Tibial nerve (tissue), 4 donors: ENCODE results near the gene CD74. TPM values are rescaled to one million over a fixed set of nuclear protein-coding genes. Genes with fewer than 3 reads are reported as not detected.

Experiments used
- DNase-seq, 2 donors: peaks; one replicate each; pipeline ENCODE4 v3.0.0-alpha.2; 2019; ENCODE audit warnings: low spot score in 2 of 2
- H3K27ac ChIP-seq, 4 donors: fragments of 200-600 bp; sonication (generic) in 3 of 4; one replicate each; pipeline ENCODE4 v1.5.1; 2017 to 2019; ENCODE audit warnings: mild to moderate bottlenecking in 1 of 4
- H3K27me3 ChIP-seq, 2 donors: fragments of 200-600 bp; sonication (generic) in 1 of 2; one replicate each; pipeline versions ENCODE4 v1.5.1 to v1.6.0; 2017 to 2019
- H3K36me3 ChIP-seq, 3 donors: fragments of 200-600 bp; sonication (generic); one replicate each; pipeline ENCODE4 v1.5.1; 2018 to 2019
- H3K4me1 ChIP-seq, 4 donors: fragments of 200-600 bp; sonication (generic) in 3 of 4; one replicate each; pipeline ENCODE4 v1.5.1; 2017 to 2019
- H3K4me3 ChIP-seq, 4 donors: fragments of 200-600 bp; sonication (generic) in 3 of 4; one replicate each; pipeline ENCODE4 v1.5.1; 2017 to 2019; ENCODE audit warnings: mild to moderate bottlenecking in 1 of 4, moderate library complexity in 1 of 4
- H3K9me3 ChIP-seq, 4 donors: fragments of 200-600 bp; sonication (generic) in 3 of 4; one replicate each; pipeline ENCODE4 v1.5.1; 2017 to 2019
- CTCF ChIP-seq, 5 experiments: fragments of 200-600 bp in 3 of 5; fragments of 450-650 bp in 2 of 5; sonication (generic) in 3 of 5; IDR thresholded peaks; one replicate each; pipeline ENCODE4 v1.5.1; 2016 to 2019; ENCODE audit warnings: antibody characterized with exemption in 5 of 5, mild to moderate bottlenecking in 3 of 5, moderate library complexity in 2 of 5
- EP300 ChIP-seq, 2 donors: sonication (generic); formaldehyde crosslinking; IDR thresholded peaks; one replicate each; pipeline ENCODE4 v1.6.1; 2017; ENCODE audit warnings: antibody characterized with exemption in 2 of 2, mild to moderate bottlenecking in 1 of 2
- POLR2A ChIP-seq, 2 donors: fragments of 450-650 bp; IDR thresholded peaks; one replicate each; pipeline ENCODE4 v1.6.1; 2017; ENCODE audit warnings: antibody characterized with exemption in 2 of 2, mild to moderate bottlenecking in 2 of 2, moderate library complexity in 2 of 2
- WGBS, 2 donors: methylation state at CpG; one replicate each; pipeline ENCODE4 v1.1.5; 2018; 5-methylcytosine and 5-hydroxymethylcytosine counted together
- total RNA-seq, 4 donors: library from RNA; depleted of rRNA; stranded (reverse); fragments of >200 nt; gene quantifications; one replicate each; pipeline ENCODE4 v1.1.0, GENCODE V29; 2016

Gene CD74
- total RNA-seq, 4 donors from 2014 or later = 309 to 1,049 (median 557) TPM

- Histone ChIP-seq H3K27ac (no peak overlapping the region), H3K4me1 (no peaks in the 10 kb centered on the region), H3K9me3 (no peaks in the 10 kb centered on the region), H3K27me3 (no peaks in the 10 kb centered on the region), H3K4me3 (no peak overlapping the region), H3K36me3 (peaks cover 8 to 100% (median 50%) of the 10 kb centered on the region in 3 donors)
- TF ChIP-seq CTCF (IDR thresholded peaks at IDR 0.05) (no peak), POLR2A (IDR thresholded peaks at IDR 0.05) (no peak), EP300 (IDR thresholded peaks at IDR 0.05) (no peak)
- 91 to 93% methylated on average over 10 to 11 of the region's 11 CpGs for WGBS, 2 donors
- DNase-seq = no peak
Measured at GRCh38 chr5:150374651-150375050, 38.1 kb downstream of the CD74 start.

GRCh38 chr5:150372639-150373038 is 40.1 kb downstream of the CD74 start:
- no peaks in the 10 kb centered on the region for H3K4me1 ChIP-seq
- H3K4me3 ChIP-seq = no peak overlapping the region
- TF ChIP-seq CTCF (IDR thresholded peaks at IDR 0.05) (no peak), EP300 (IDR thresholded peaks at IDR 0.05) (no peak), POLR2A (IDR thresholded peaks at IDR 0.05) (no peak)
- peaks cover 10 to 100% (median 56%) of the 10 kb centered on the region in 3 donors for H3K36me3 ChIP-seq
- H3K27me3 ChIP-seq = no peaks in the 10 kb centered on the region
- H3K9me3 ChIP-seq = no peaks in the 10 kb centered on the region
- H3K27ac ChIP-seq = no peak overlapping the region
- no peak for DNase-seq
- WGBS, 2 donors = 95 to 97% methylated on average over 6 of the region's 6 CpGs

- Histone ChIP-seq H3K36me3 (peaks cover 13 to 96% (median 37%) of the 10 kb centered on the region in 3 donors), H3K27me3 (no peaks in the 10 kb centered on the region), H3K27ac (no peak overlapping the region), H3K9me3 (no peaks in the 10 kb centered on the region), H3K4me3 (no peak overlapping the region), H3K4me1 (no peaks in the 10 kb centered on the region)
- no peak for TF ChIP-seq POLR2A (IDR thresholded peaks at IDR 0.05)
- TF ChIP-seq EP300 (IDR thresholded peaks at IDR 0.05) = no peak
- TF ChIP-seq CTCF (IDR thresholded peaks at IDR 0.05) = no peak
- WGBS, 2 donors = 84 to 92% methylated on average over 4 of the region's 4 CpGs
- DNase-seq = no peak
Measured at GRCh38 chr5:150368526-150368925, 44.2 kb downstream of the CD74 start.

- WGBS, 2 donors = 86 to 87% methylated on average over 9 of the region's 9 CpGs
- Histone ChIP-seq H3K27ac (no peak overlapping the region), H3K9me3 (no peaks in the 10 kb centered on the region), H3K36me3 (peaks cover 4 to 80% (median 35%) of the 10 kb centered on the region in 3 donors), H3K27me3 (no peaks in the 10 kb centered on the region), H3K4me3 (no peak overlapping the region), H3K4me1 (peaks cover 0 to 6% (median 2%) of the 10 kb centered on the region in 4 donors)
- TF ChIP-seq EP300 (IDR thresholded peaks at IDR 0.05) (no peak), POLR2A (IDR thresholded peaks at IDR 0.05) (no peak), CTCF (IDR thresholded peaks at IDR 0.05) (no peak)
- DNase-seq = no peak
Measured at GRCh38 chr5:150364004-150364403, 48.7 kb downstream of the CD74 start.

DNA sequence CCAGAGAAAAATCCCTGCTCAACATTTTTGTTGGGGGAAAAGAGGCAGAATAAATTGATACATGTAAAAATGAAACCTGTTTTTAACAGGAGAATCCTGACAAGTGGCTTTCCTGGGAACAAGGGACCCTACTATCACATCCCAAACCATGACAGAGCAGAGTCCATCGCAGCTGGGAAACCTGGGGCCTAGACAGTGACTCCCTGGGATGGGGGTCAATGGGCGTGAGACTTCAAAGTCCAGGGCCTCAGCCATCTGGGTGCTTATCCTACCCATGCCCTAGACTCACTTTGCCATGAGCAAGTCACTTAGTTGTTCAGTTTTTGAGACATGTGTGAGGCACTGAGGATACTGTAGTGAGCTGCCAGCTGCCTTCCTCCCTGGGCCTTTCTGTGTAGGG is 49.5 kb downstream of the CD74 start:
- Histone ChIP-seq H3K9me3 (no peaks in the 10 kb centered on the region), H3K27ac (no peak overlapping the region), H3K4me3 (no peak overlapping the region), H3K4me1 (peaks cover 0 to 15% (median 10%) of the 10 kb centered on the region in 4 donors), H3K36me3 (peaks cover 4 to 72% (median 27%) of the 10 kb centered on the region in 3 donors), H3K27me3 (no peaks in the 10 kb centered on the region)
- 85 to 91% methylated on average over 2 of the region's 2 CpGs for WGBS, 2 donors
- no peak for DNase-seq
- TF ChIP-seq CTCF (IDR thresholded peaks at IDR 0.05) = no peak
- no peak for TF ChIP-seq POLR2A (IDR thresholded peaks at IDR 0.05)
- no peak for TF ChIP-seq EP300 (IDR thresholded peaks at IDR 0.05)
